Stromal cell of bone marrow (primary cell): Measurements from ENCODE around the gene COL19A1.
"Not testable (repeated sequence)": the region's sequence is repeated elsewhere in the genome, so short reads cannot be mapped to it uniquely, and the experiment has no call there.

Experiments
- DNase-seq: peaks from one replicate; pipeline ENCODE4 v3.0.0-alpha.2; 2012; ENCODE audit warnings: low read depth

Gene COL19A1

GRCh38 chr6:69866770-69867638, 648 bp downstream of the COL19A1 start:
- no peak for DNase-seq

GRCh38 chr6:69867639-69867976, 1.3 kb downstream of the COL19A1 start:
- no peak for DNase-seq

GRCh38 chr6:69868252-69868804, 2.0 kb downstream of the COL19A1 start:
- no peak for DNase-seq

GRCh38 chr6:69868961-69869360, 2.6 kb downstream of the COL19A1 start:
- DNase-seq = no peak

GRCh38 chr6:69871107-69871506, 4.8 kb downstream of the COL19A1 start:
- DNase-seq = no peak

GRCh38 chr6:69873291-69873690, 6.9 kb downstream of the COL19A1 start:
- DNase-seq = no peak

- DNase-seq = no peak
Observed at GRCh38 chr6:69875715-69876114, 9.4 kb downstream of the COL19A1 start.

GRCh38 chr6:69878795-69879194, 12.4 kb downstream of the COL19A1 start:
- no peak for DNase-seq

GRCh38 chr6:69880601-69881000, 14.2 kb downstream of the COL19A1 start:
- DNase-seq = no peak

- no peak for DNase-seq
Observed at GRCh38 chr6:69881322-69882151, 15.2 kb downstream of the COL19A1 start.

- no peak for DNase-seq
Observed at GRCh38 chr6:69883551-69883950, 17.2 kb downstream of the COL19A1 start.

- no peak for DNase-seq
Observed at GRCh38 chr6:69884231-69884630, 17.9 kb downstream of the COL19A1 start.

- DNase-seq = no peak
Observed at GRCh38 chr6:69887026-69887425, 20.7 kb downstream of the COL19A1 start.

GRCh38 chr6:69887714-69888345, 21.5 kb downstream of the COL19A1 start:
- DNase-seq = no peak

GRCh38 chr6:69888482-69889233, 22.3 kb downstream of the COL19A1 start:
- no peak for DNase-seq

GRCh38 chr6:69889234-69889974, 23.0 kb downstream of the COL19A1 start:
- DNase-seq = not testable (repeated sequence)

- DNase-seq = not testable (repeated sequence)
Observed at GRCh38 chr6:69892561-69892960, 26.2 kb downstream of the COL19A1 start.

GRCh38 chr6:69893266-69893665, 26.9 kb downstream of the COL19A1 start:
- not testable (repeated sequence) for DNase-seq

- DNase-seq = peak; percentile 56
Observed at GRCh38 chr6:69894578-69895347, 28.4 kb downstream of the COL19A1 start.

GRCh38 chr6:69895396-69895795, 29.0 kb downstream of the COL19A1 start:
- no peak for DNase-seq
